ENCODE results near the gene TEAD2.

TEAD2 gene

GRCh38 chr19:49389406-49389805 lies 27.2 kb upstream of the TEAD2 start:
- ATAC-seq, result no peak
- TF ChIP-seq CSDC2 (CRISPR knock-in tag; IDR thresholded peaks at IDR 0.05), result no peak
- no peak for TF ChIP-seq TSHZ2 (CRISPR knock-in tag; IDR thresholded peaks at IDR 0.05)
- no peak for TF ChIP-seq ZNF8 (CRISPR knock-in tag; IDR thresholded peaks at IDR 0.05)
- no peak for TF ChIP-seq RARB (CRISPR knock-in tag; IDR thresholded peaks at IDR 0.05)

GRCh38 chr19:49387936-49388372 lies 25.7 kb upstream of the TEAD2 start, which contains the start of gene KASH5:
KASH5 (plus strand) TSS chr19:49388249; CDS start chr19:49390884, 2,635 bp downstream.
- peak; percentile 19; the same call in 1 of the 3 replicates for ATAC-seq
- TF ChIP-seq ZFP3 (CRISPR knock-in tag; IDR thresholded peaks at IDR 0.05) (no peak), ISL1 (CRISPR knock-in tag; IDR thresholded peaks at IDR 0.05) (no peak), TCF4 (CRISPR knock-in tag; IDR thresholded peaks at IDR 0.05; ENCODE audit: borderline replicate concordance) (no peak), ZC3H10 (CRISPR knock-in tag; IDR thresholded peaks at IDR 0.05) (no peak), POU6F1 (CRISPR knock-in tag; IDR thresholded peaks at IDR 0.05; ENCODE audit: borderline replicate concordance, low read depth) (no peak), ZNF8 (CRISPR knock-in tag; IDR thresholded peaks at IDR 0.05) (no peak), RARB (CRISPR knock-in tag; IDR thresholded peaks at IDR 0.05) (no peak)

- TF ChIP-seq RARB (CRISPR knock-in tag; IDR thresholded peaks at IDR 0.05) (no peak), ZNF70 (CRISPR knock-in tag; IDR thresholded peaks at IDR 0.05) (no peak), ZNF565 (CRISPR knock-in tag; conservative IDR thresholded peaks at IDR 0.05; ENCODE audit: low read depth) (no peak), ISL1 (CRISPR knock-in tag; IDR thresholded peaks at IDR 0.05) (no peak), PATZ1 (CRISPR knock-in tag; IDR thresholded peaks at IDR 0.05; ENCODE audit: borderline replicate concordance) (no peak), OSR1 (CRISPR knock-in tag; IDR thresholded peaks at IDR 0.05) (no peak), TOX (CRISPR knock-in tag; IDR thresholded peaks at IDR 0.05; ENCODE audit: borderline replicate concordance) (no peak), CREB5 (CRISPR knock-in tag; IDR thresholded peaks at IDR 0.05; ENCODE audit: low read depth) (no peak), SNAI2 (CRISPR knock-in tag; IDR thresholded peaks at IDR 0.05) (no peak), ZFP3 (CRISPR knock-in tag; IDR thresholded peaks at IDR 0.05) (no peak), TSHZ2 (CRISPR knock-in tag; IDR thresholded peaks at IDR 0.05) (no peak), CSRNP3 (CRISPR knock-in tag; IDR thresholded peaks at IDR 0.05) (no peak), BACH2 (CRISPR knock-in tag; IDR thresholded peaks at IDR 0.05; ENCODE audit: borderline replicate concordance) (no peak), POU6F1 (CRISPR knock-in tag; IDR thresholded peaks at IDR 0.05; ENCODE audit: borderline replicate concordance, low read depth) (no peak)
- ATAC-seq, result no peak
Measured at GRCh38 chr19:49383599-49383998, 21.4 kb upstream of the TEAD2 start.
